ENCODE results near the gene SPEM3. TPM values are rescaled to one million over a fixed set of nuclear protein-coding genes. Genes with fewer than 3 reads are reported as not detected.

Gene SPEM3
- polyA plus RNA-seq, 2 of the 4 experiments (the other 2 are of a cell fraction), result not detected

DNA sequence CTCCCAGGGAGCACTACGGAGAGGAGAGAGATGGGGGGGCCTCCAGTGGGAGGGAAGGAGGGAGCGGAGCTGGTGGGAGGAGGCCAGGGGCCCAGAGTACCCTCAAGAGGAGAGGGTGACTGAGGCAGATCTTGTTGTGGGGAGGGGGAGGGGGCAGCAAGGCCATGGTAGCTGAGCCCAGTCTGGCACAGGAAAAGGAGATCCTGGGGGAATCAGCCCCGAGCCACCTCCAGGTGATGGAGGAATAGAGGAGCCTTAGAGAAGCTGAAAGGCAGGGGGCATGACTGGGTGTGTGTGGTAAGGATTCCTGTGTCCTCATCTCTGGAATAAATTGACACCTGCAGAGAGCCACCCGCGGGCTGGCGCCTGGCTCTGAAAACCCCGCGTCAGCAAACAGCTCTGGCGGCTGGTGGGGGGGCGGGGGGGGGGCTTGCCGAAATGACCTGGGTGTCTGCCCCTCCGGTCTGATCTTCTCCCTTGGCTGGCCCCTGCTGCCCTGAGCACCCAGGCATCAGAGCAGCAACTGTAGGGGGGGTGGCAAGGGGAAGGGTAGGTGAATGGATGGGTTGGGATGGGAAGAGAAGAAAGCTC lies 22.3 kb upstream of the SPEM3 start:
- Histone ChIP-seq H3K27ac (no peak overlapping the region), H3K4me2 (peak overlapping the region; percentile 99), H3K9me3 (no peaks in the 10 kb centered on the region), H3K4me1 (peaks cover 19% of the 10 kb centered on the region), H3K4me3 (no peak overlapping the region)
- POLR2A ChIA-PET, result interaction anchor here (1.2 kb wide), 2 partner anchors 12 to 31 kb away, joined by 3 to 4 read pairs; partner anchors contain the start of gene PLSCR3
- CTCF ChIA-PET, result interaction anchor here (0.8 to 2.5 kb wide), 9 partner anchors 10 to 155 kb away, joined by 3 to 15 read pairs (median 3); partner anchors contain the start of gene SENP3
- WGBS (ENCODE audit: missing lambda C conversion rate), result 78% methylated on average over 11 of the region's 12 CpGs
- TF ChIP-seq MAFK (IDR thresholded peaks at IDR 0.05; ENCODE audit: partially characterized antibody) (peak; percentile 30), JUN (IDR thresholded peaks at IDR 0.05) (no peak)
- ATAC-seq (no peak), DNase-seq (ENCODE audit: low read depth in 1 of 2, low spot score in 1 of 2) (no peak), FAIRE-seq (no peak)

DNA sequence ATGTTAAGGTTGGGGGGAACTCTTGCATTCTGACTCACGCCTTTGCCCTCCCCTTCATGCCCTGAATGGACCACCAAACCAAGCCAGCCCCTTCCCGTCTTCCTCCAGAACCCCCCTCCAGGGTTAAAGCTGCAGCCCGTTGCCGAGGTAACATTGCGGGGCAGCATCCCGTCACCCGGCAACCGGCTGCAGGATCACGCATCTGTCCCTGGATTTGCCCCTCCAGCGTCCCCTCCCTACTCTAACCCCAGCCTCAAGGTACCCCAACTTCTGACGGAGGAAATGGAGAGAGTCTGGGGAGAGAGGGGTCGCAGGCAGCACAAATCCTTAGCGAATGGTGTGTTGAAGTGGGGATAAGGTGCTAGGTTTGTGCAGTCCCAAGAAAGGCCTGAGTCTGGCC lies 21.6 kb upstream of the SPEM3 start:
- Histone ChIP-seq H3K4me2 (no peak overlapping the region), H3K27ac (no peak overlapping the region), H3K4me3 (no peak overlapping the region), H3K9me3 (no peaks in the 10 kb centered on the region), H3K4me1 (peaks cover 19% of the 10 kb centered on the region)
- no peak for FAIRE-seq
- no peak for ATAC-seq
- no peak for DNase-seq (ENCODE audit: low read depth in 1 of 2, low spot score in 1 of 2)
- 89% methylated on average over 13 of the region's 13 CpGs for WGBS (ENCODE audit: missing lambda C conversion rate)
- ChIA-PET CTCF (interaction anchor here (0.9 to 2.5 kb wide), 7 partner anchors 9 to 154 kb away, joined by 3 to 15 read pairs (median 4); partner anchors contain the start of gene SENP3), POLR2A (interaction anchor here (1.2 kb wide), 1 partner anchor 13 kb away, joined by 4 read pairs; the partner anchor contains the start of gene PLSCR3)
- TF ChIP-seq MAZ (IDR thresholded peaks at IDR 0.05; ENCODE audit: borderline replicate concordance, low read depth, low read length) (no peak), PHF8 (IDR thresholded peaks at IDR 0.05; ENCODE audit: borderline replicate concordance, low read depth) (no peak), CTCF (IDR thresholded peaks at IDR 0.05) (no peak), EHF (CRISPR knock-in tag; IDR thresholded peaks at IDR 0.05) (no peak), SREBF2 (IDR thresholded peaks at IDR 0.05) (no peak), ZFP36 (IDR thresholded peaks at IDR 0.05; ENCODE audit: borderline replicate concordance, partially characterized antibody) (no peak), HOXB13 (CRISPR knock-in tag; IDR thresholded peaks at IDR 0.05; ENCODE audit: low read depth) (no peak), ATOH8 (CRISPR knock-in tag; IDR thresholded peaks at IDR 0.05; ENCODE audit: low read depth) (no peak), FOSB (CRISPR knock-in tag; IDR thresholded peaks at IDR 0.05) (no peak), MYC (IDR thresholded peaks at IDR 0.05; ENCODE audit: borderline replicate concordance, low read length) (no peak)

DNA sequence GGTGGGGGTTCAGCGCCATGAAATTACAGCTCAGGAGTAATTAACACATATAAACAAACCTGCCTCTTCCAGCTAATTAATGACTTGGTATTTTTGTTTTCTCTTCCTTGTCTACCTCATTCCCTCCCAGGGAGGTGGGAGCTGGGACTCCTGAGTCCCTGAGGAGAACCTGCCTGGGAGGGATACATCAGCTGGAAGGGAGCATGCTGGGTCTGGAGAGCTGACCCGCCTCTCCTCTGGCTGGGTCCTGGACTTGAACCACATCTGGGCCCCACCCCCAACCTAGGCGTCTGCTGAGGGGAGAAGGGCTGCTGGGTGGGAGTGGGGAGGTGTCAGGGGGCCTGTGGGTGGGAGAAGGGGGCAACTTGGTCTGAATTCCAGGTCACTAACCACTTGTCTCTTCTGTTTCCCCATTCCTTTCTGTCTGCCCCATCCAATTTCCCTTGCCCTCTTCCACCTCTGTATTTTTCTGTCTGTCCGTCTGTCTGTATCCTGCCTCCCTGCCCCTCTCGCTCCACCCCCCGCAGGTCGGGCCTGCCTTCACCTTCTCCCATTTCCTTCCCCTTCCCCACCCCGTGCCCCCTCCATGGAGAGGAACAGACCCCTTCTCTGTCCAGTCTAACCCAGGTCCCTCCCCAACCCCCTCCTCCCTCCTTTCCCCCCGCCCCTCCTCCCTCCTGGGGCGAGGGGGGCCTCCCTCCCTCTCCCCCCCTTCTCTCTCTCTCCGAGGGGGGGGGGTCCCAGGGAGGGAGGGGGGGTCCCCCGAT lies 21.0 kb upstream of the SPEM3 start, which contains the start of gene NLGN2:
TSS of gene NLGN2 (plus strand) at position 361 of the 767 bp plus-strand sequence. CDS start 411 bp downstream, outside the sequence.
- no peak within 1 kb of the TSS for H3K27ac ChIP-seq
- DNase-seq (ENCODE audit: low read depth in 1 of 2, low spot score in 1 of 2) (no peak), FAIRE-seq (no peak), ATAC-seq (no peak)
- TF ChIP-seq CBX8 (IDR thresholded peaks at IDR 0.05) (no peak), FOXS1 (CRISPR knock-in tag; IDR thresholded peaks at IDR 0.05) (no peak), JUN (IDR thresholded peaks at IDR 0.05) (no peak), HOXB5 (CRISPR knock-in tag; IDR thresholded peaks at IDR 0.05) (no peak), POLR2AphosphoS2 (conservative IDR thresholded peaks at IDR 0.05; ENCODE audit: low read length) (no peak), RCOR1 (IDR thresholded peaks at IDR 0.05; ENCODE audit: low read depth, low read length) (no peak), FOSL2 (IDR thresholded peaks at IDR 0.05) (no peak), FOSL2 (CRISPR knock-in tag; IDR thresholded peaks at IDR 0.05) (no peak)
- POLR2A ChIA-PET, result no interaction called here
- peaks cover 16% of the 10 kb centered on the region for H3K4me1 ChIP-seq
- CTCF ChIA-PET, result interaction anchor here (0.9 to 2.5 kb wide), 7 partner anchors 9 to 154 kb away, joined by 3 to 12 read pairs (median 4); partner anchors contain the start of gene SENP3
- no peaks in the 10 kb centered on the region for H3K9me3 ChIP-seq
- H3K4me3 ChIP-seq, result no peak within 1 kb of the TSS
- 73% methylated on average over 7 of the region's 12 CpGs for WGBS (ENCODE audit: missing lambda C conversion rate)
- H3K4me2 ChIP-seq, result no peak within 1 kb of the TSS

Measured in A549 (cell line).